PC-3 (cell line): ENCODE results near the gene TEX14.

ENCODE experiments used
- EZH2 ChIP-seq: fragments of 300-600 bp; sonication (generic); IDR thresholded peaks from one replicate; pipeline ENCODE4 v1.6.1; 2017; ENCODE audit warnings: antibody characterized with exemption, mild to moderate bottlenecking, low read length; ENCODE audit not compliant: unreplicated experiment
- EZH2phosphoT487 ChIP-seq: fragments of 300-600 bp; sonication (generic); IDR thresholded peaks from 2 replicates; pipeline ENCODE4 v1.6.1; 2018; ENCODE audit warnings: mild to moderate bottlenecking, antibody characterized with exemption, low read length, borderline replicate concordance
- TF ChIP-seq, protein P1 (sequence below): fragments of 300-600 bp; sonication (generic); conservative IDR thresholded peaks from 2 replicates; pipeline ENCODE4 v1.5.1; 2017; ENCODE audit warnings: antibody characterized with exemption, low read depth, mild to moderate bottlenecking, low read length

DNA sequence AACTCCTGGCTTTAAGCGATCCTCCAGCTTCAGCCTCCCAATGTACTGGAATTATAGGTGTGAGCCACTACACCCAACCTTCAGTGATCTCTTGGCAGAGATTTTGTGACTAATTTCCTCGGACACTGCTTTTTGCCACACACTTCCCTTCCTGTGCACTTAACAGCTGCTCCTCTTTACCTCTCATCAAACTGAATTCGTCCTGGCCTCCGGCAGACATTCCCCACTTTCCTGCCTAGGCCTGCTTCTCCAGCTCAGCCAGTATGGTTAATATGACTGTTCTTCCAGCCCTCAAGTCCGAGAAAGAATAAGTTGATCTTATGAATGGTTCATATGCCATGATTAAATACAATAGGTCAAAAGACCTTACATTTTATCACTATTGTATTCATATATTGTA, 108.4 kb downstream of the TEX14 start:
- TF ChIP-seq, protein P1, sequence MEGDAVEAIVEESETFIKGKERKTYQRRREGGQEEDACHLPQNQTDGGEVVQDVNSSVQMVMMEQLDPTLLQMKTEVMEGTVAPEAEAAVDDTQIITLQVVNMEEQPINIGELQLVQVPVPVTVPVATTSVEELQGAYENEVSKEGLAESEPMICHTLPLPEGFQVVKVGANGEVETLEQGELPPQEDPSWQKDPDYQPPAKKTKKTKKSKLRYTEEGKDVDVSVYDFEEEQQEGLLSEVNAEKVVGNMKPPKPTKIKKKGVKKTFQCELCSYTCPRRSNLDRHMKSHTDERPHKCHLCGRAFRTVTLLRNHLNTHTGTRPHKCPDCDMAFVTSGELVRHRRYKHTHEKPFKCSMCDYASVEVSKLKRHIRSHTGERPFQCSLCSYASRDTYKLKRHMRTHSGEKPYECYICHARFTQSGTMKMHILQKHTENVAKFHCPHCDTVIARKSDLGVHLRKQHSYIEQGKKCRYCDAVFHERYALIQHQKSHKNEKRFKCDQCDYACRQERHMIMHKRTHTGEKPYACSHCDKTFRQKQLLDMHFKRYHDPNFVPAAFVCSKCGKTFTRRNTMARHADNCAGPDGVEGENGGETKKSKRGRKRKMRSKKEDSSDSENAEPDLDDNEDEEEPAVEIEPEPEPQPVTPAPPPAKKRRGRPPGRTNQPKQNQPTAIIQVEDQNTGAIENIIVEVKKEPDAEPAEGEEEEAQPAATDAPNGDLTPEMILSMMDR: no peak
- TF ChIP-seq EZH2 (no peak), EZH2phosphoT487 (no peak)
